ENCODE measurements around the gene VPREB1. TPM values are rescaled to one million over a fixed set of nuclear protein-coding genes. Genes with fewer than 3 reads are reported as not detected.

VPREB1 gene
- polyA plus RNA-seq, 3 donors = not detected

GRCh38 chr22:22242488-22242887 lies 2.1 kb upstream of the VPREB1 start:
- no peak overlapping the region for H3K9ac ChIP-seq (ENCODE audit: insufficient read depth, low read length, poor library complexity, severe bottlenecking)
- TF ChIP-seq, protein P1, sequence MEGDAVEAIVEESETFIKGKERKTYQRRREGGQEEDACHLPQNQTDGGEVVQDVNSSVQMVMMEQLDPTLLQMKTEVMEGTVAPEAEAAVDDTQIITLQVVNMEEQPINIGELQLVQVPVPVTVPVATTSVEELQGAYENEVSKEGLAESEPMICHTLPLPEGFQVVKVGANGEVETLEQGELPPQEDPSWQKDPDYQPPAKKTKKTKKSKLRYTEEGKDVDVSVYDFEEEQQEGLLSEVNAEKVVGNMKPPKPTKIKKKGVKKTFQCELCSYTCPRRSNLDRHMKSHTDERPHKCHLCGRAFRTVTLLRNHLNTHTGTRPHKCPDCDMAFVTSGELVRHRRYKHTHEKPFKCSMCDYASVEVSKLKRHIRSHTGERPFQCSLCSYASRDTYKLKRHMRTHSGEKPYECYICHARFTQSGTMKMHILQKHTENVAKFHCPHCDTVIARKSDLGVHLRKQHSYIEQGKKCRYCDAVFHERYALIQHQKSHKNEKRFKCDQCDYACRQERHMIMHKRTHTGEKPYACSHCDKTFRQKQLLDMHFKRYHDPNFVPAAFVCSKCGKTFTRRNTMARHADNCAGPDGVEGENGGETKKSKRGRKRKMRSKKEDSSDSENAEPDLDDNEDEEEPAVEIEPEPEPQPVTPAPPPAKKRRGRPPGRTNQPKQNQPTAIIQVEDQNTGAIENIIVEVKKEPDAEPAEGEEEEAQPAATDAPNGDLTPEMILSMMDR (IDR thresholded peaks at IDR 0.05) = no peak
- H3K79me2 ChIP-seq (ENCODE audit: insufficient read depth, low read length) = no peaks in the 10 kb centered on the region
- DNase-seq = no peak
- no peak overlapping the region for H2AFZ ChIP-seq (ENCODE audit: insufficient read depth, low read depth, low read length, poor library complexity, severe bottlenecking)
- H3K4me1 Mint-ChIP-seq = peaks cover 11% of the 10 kb centered on the region
- H3K27ac ChIP-seq (ENCODE audit: low read depth in 1 of 2, low read length in 2 of 2) = no peak overlapping the region
- H3K4me3 Mint-ChIP-seq = no peak overlapping the region
- no peaks in the 10 kb centered on the region for H3K9me3 Mint-ChIP-seq
- no peaks in the 10 kb centered on the region for H3K4me1 ChIP-seq (ENCODE audit: control insufficient read depth in 1 of 2, insufficient read depth in 2 of 2, low read length in 2 of 2)
- intact Hi-C loops (cut with micrococcal nuclease) = no loop called here
- no peaks in the 10 kb centered on the region for H4K20me1 ChIP-seq (ENCODE audit: insufficient read depth, low read length)
- 100% methylated on average over 1 of the region's 2 CpGs for WGBS (ENCODE audit: insufficient coverage)
- H3K4me2 ChIP-seq (replicated peaks; ENCODE audit: extremely low read depth, low read length, poor library complexity, severe bottlenecking) = no peak overlapping the region
- peak overlapping the region in 1 of 7 donors; percentile 11 for H3K27ac Mint-ChIP-seq
- H3K27me3 Mint-ChIP-seq (ENCODE audit: low read depth in 3 of 3) = peaks cover 0 to 7% (median 2%) of the 10 kb centered on the region in 3 donors
- no peak overlapping the region for H3K4me3 ChIP-seq (replicated peaks in 1 of 3; ENCODE audit: low read depth in 2 of 3, low read length in 3 of 3)
- H3K36me3 ChIP-seq (replicated peaks in 1 of 2; ENCODE audit: control insufficient read depth in 1 of 2, insufficient read depth in 2 of 2, low read length in 2 of 2) = no peaks in the 10 kb centered on the region
- H3K27me3 ChIP-seq (ENCODE audit: control insufficient read depth in 2 of 2, insufficient read depth in 2 of 2, low read length in 2 of 2) = no peaks in the 10 kb centered on the region
- no peaks in the 10 kb centered on the region for H3K9me3 ChIP-seq (replicated peaks in 1 of 2; ENCODE audit: control insufficient read depth in 1 of 2, insufficient read depth in 1 of 2, low read length in 2 of 2)
- H3K36me3 Mint-ChIP-seq = no peaks in the 10 kb centered on the region

DNA sequence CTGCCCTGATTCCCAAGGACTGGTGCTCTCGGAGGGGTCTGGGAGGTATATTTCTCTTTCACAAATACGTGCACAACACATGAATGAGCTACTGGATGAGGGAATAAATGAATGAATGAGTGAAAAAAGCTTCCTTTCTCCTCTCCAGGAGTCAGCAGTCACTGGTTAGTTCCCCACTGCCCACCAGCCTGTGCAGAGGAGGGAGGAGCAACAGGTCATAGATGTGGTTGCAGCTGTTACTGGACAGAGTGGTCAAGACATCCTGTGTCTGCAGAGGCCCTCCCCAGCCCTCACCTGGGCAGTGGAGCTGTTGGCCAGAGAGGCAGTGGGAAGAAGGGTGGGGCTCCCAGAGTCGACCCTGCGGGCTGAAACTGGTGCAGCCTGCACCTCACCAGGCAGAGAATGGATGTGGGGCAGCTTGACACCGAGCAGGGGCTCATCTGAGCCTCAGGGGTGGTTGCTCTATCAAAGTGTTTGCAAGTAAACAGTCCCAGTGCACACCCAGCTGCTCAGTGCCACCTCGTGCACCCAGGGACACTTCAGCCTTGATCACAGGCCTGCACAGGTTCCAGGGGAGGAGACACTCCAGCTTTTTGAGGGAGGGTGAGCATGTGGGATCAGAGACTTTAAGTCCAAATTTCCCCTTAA lies 1.4 kb upstream of the VPREB1 start:
- no peaks in the 10 kb centered on the region for H3K9me3 Mint-ChIP-seq
- H3K4me3 Mint-ChIP-seq = no peak overlapping the region
- peaks cover 11% of the 10 kb centered on the region for H3K4me1 Mint-ChIP-seq
- Histone ChIP-seq H3K27me3 (ENCODE audit: control insufficient read depth in 2 of 2, insufficient read depth in 2 of 2, low read length in 2 of 2) (no peaks in the 10 kb centered on the region), H3K4me3 (replicated peaks in 1 of 3; ENCODE audit: low read depth in 2 of 3, low read length in 3 of 3) (no peak overlapping the region), H3K9ac (ENCODE audit: insufficient read depth, low read length, poor library complexity, severe bottlenecking) (no peak overlapping the region), H3K36me3 (replicated peaks in 1 of 2; ENCODE audit: control insufficient read depth in 1 of 2, insufficient read depth in 2 of 2, low read length in 2 of 2) (no peaks in the 10 kb centered on the region), H4K20me1 (ENCODE audit: insufficient read depth, low read length) (no peaks in the 10 kb centered on the region), H2AFZ (ENCODE audit: insufficient read depth, low read depth, low read length, poor library complexity, severe bottlenecking) (no peak overlapping the region), H3K27ac (ENCODE audit: low read depth in 1 of 2, low read length in 2 of 2) (no peak overlapping the region), H3K4me1 (ENCODE audit: control insufficient read depth in 1 of 2, insufficient read depth in 2 of 2, low read length in 2 of 2) (no peaks in the 10 kb centered on the region), H3K4me2 (replicated peaks; ENCODE audit: extremely low read depth, low read length, poor library complexity, severe bottlenecking) (no peak overlapping the region), H3K79me2 (ENCODE audit: insufficient read depth, low read length) (no peaks in the 10 kb centered on the region), H3K9me3 (replicated peaks in 1 of 2; ENCODE audit: control insufficient read depth in 1 of 2, insufficient read depth in 1 of 2, low read length in 2 of 2) (no peaks in the 10 kb centered on the region)
- no peak for DNase-seq
- peaks cover 0 to 7% (median 2%) of the 10 kb centered on the region in 3 donors for H3K27me3 Mint-ChIP-seq (ENCODE audit: low read depth in 3 of 3)
- intact Hi-C loops (cut with micrococcal nuclease) = no loop called here
- H3K27ac Mint-ChIP-seq = no peak overlapping the region
- 61% methylated on average over 3 of the region's 6 CpGs for WGBS (ENCODE audit: insufficient coverage)
- no peaks in the 10 kb centered on the region for H3K36me3 Mint-ChIP-seq
- TF ChIP-seq, protein P1 (IDR thresholded peaks at IDR 0.05) = no peak
